Stimulated activated CD8-positive, alpha-beta memory T cell treated with anti-CD3 and anti-CD28 coated beads, Interleukin-4, amount 100 ng/mL, for 4 hours (primary cell): ENCODE measurements around the gene DMRTC2.

Experiments used
- DNase-seq, 2 donors: peaks; one replicate each; pipeline ENCODE4 v3.0.0-alpha.2; 2020; ENCODE audit warnings: low read depth in 2 of 2, low spot score in 1 of 2

The DMRTC2 gene

GRCh38 chr19:41847351-41848105 lies 2.7 kb downstream of the DMRTC2 start:
- no peak for DNase-seq

GRCh38 chr19:41848666-41849065 lies 3.8 kb downstream of the DMRTC2 start:
- no peak for DNase-seq

GRCh38 chr19:41849067-41849466 lies 4.2 kb downstream of the DMRTC2 start:
- DNase-seq, result no peak

GRCh38 chr19:41850381-41850780 lies 5.5 kb downstream of the DMRTC2 start:
- no peak for DNase-seq

GRCh38 chr19:41851456-41851855 lies 6.6 kb downstream of the DMRTC2 start:
- no peak for DNase-seq

GRCh38 chr19:41853344-41853743 lies 8.5 kb downstream of the DMRTC2 start:
- DNase-seq, result no peak

GRCh38 chr19:41853768-41854167 lies 8.9 kb downstream of the DMRTC2 start:
- DNase-seq, result no peak

GRCh38 chr19:41859213-41859617 lies 14.4 kb downstream of the DMRTC2 start:
- no peak for DNase-seq

- DNase-seq, result peak; percentile 96
Observed at GRCh38 chr19:41859618-41860418, 15.0 kb downstream of the DMRTC2 start, which contains the start of gene RPS19. Gene RPS19 (plus strand): TSS chr19:41860255. CDS start chr19:41860775, 520 bp downstream.

GRCh38 chr19:41860419-41861115 lies 15.7 kb downstream of the DMRTC2 start:
- no peak for DNase-seq

- DNase-seq, result no peak
Observed at GRCh38 chr19:41861116-41861768, 16.4 kb downstream of the DMRTC2 start.

- no peak for DNase-seq
Observed at GRCh38 chr19:41861846-41862245, 17.0 kb downstream of the DMRTC2 start.

- DNase-seq, result no peak
Observed at GRCh38 chr19:41862445-41862986, 17.7 kb downstream of the DMRTC2 start.

- DNase-seq, result no peak
Observed at GRCh38 chr19:41863209-41863931, 18.5 kb downstream of the DMRTC2 start.

GRCh38 chr19:41864374-41864773 lies 19.5 kb downstream of the DMRTC2 start:
- no peak for DNase-seq

GRCh38 chr19:41866284-41866683 lies 21.4 kb downstream of the DMRTC2 start:
- DNase-seq, result no peak

GRCh38 chr19:41868120-41868988 lies 23.5 kb downstream of the DMRTC2 start:
- no peak for DNase-seq

- no peak for DNase-seq
Observed at GRCh38 chr19:41868989-41869300, 24.1 kb downstream of the DMRTC2 start.

- no peak for DNase-seq
Observed at GRCh38 chr19:41869374-41869955, 24.6 kb downstream of the DMRTC2 start.
